HG03521 (cell line): ENCODE measurements around the gene SOHLH1.

Experiments
- ATAC-seq: cut with Tn5 transposase; IDR thresholded peaks from one replicate; pipeline ENCODE4 v1.9.1; 2021; ENCODE audit warnings: mild to moderate bottlenecking, moderate library complexity; ENCODE audit not compliant: unreplicated experiment

The SOHLH1 gene

GRCh38 chr9:135731454-135731853, 32.2 kb upstream of the SOHLH1 start:
- no peak for ATAC-seq

DNA sequence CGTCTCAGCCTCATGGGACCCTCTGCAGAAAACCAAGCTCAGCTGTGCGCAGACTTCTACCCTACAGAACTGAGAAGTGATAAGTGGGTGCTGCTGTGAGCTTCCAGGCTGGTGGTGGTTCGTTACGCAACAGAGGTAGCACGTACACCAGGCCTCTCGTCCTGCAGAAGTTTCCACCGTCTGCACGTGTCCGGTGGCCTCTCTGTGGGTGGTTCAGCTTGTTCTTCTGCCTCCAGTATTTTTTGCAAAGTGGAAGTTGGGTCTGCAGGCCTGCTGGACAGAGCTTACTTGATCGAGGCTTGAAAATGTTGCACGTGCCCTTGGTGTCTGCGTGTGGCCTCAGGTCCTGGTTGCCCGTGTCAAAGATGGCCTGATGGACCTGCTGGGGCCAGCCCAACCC, 30.2 kb upstream of the SOHLH1 start:
- ATAC-seq, result no peak

DNA sequence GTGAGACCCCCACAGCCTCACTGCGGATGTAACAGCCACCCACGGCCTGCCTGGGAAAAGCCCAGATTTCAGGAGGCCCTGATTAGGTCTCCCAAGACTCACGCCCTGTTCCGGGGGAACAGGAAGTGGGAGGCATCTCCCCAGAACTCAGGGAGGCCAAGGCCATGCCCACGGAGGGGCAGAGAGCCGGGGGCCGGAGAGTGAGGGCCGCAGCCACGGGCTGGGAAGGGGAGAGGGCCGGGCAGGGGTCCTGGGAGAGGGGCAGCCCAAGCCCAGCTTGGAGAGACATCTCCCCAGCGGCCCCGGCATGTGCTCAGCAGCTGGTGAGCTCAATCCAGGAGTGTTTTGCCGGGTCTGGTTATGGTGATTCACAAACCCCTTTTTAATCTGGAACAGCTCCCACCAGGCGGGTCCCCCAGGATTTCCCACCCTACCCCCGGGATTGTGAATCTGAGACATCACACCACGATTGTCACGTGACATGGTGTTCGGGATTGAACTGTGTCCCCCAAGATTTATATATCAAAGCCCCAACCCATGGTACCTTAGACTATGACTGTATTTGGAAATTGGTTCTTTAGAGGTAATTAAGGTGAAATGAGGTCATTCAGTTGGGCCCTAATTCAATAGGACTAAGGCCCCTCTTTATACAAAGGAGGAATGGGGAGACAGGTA, 29.3 kb upstream of the SOHLH1 start:
- no peak for ATAC-seq

- ATAC-seq, result no peak
Measured at GRCh38 chr9:135727257-135727875, 28.1 kb upstream of the SOHLH1 start.

DNA sequence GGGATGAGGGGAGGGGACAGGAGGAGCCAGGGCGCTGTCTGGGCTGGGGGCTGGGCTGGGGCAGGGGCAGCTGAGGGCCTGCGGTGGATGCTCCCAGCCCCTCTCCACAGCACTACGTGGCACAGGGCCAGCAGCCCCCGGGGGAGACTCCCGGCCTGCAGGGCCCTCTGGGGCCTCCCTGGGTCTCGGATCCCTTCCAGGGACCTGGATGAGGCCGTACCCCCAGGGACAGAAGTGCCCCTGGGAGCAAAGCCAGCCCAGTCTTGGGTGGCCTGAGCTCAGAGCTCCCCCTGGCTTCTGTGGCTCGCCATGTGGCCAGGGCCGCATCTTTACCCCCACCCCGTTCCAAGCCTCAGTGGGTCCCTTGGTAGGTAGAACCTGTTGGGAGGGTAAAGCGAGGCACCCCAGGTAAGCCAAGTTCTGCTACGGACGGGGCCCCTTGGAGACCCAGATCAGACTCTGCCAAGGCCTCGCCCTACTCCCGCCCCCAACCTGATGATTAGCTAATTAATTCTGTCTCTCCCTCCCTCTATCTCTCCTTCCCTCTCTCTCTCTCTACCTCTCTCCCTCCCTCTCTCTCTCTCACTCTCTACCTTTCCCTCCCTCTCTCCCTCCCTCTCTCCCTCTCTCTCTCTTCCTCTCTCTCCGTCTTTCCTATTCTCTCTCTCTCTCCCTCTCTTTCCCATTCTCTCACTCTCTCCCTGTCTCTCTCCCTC, 27.0 kb upstream of the SOHLH1 start:
- no peak for ATAC-seq

GRCh38 chr9:135724186-135724787, 25.0 kb upstream of the SOHLH1 start:
- no peak for ATAC-seq

DNA sequence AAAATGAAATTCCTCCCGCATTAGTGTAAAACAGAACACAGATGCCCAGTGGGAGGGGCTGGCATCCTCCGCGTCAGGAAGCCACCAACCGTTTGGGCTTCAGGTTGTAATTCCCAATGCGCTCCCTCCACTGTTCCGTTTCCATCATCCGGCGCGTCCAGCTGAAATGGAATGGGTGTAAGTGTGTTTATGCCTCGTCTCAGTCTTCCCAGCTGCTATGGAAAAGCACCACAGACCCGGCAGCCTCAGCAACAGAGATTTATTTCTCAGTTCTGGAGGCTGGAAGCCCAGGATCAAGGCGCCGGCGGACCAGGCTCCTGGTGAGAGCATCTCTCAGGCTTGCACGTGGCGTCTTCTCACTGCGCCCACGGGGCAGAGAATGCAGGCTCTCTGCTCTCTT, 23.1 kb upstream of the SOHLH1 start:
- ATAC-seq, result no peak

GRCh38 chr9:135719472-135719871, 20.2 kb upstream of the SOHLH1 start:
- ATAC-seq, result no peak

DNA sequence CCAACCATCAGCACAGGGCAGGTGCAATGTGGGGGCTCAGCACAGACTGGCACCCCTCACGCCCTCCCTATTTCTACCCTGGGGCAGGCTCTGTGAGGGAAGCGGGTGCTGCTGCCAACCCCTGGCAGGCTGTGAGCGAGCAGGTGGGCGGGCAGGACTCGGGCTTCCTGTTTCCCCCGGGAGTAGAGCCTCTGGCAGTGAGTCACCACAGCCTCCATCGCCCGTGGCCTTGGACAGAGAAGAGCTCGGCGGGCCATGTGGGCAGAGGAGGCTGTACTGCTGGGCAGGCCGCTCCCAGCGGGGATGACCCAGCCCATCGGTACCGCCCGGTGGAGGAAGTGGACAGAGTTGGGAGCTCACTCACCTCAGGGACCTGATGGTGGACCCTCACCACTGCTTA, 19.3 kb upstream of the SOHLH1 start:
- no peak for ATAC-seq

DNA sequence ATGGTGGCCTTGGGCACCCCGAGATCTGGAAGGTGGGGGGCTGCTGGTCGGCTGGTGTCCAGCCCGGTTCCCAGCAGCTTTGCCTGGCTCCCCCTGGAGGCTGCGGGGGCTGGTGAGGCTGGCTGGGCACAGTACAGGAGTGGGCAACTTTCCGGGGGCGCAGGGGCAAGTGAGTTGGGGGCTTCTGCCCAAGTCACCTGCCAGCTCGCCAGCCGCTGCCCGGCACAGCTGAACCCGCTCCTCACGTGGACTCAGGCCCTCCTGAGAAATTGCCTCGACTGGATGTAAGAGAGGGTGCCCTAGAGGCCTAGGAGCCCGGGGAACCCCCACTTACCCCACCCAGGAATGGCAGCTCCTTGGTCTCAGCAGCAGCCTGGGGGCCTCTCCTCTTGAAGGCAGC, 18.1 kb upstream of the SOHLH1 start:
- no peak for ATAC-seq

- ATAC-seq, result no peak
Measured at GRCh38 chr9:135716045-135716444, 16.8 kb upstream of the SOHLH1 start.

GRCh38 chr9:135715056-135715595, 15.8 kb upstream of the SOHLH1 start:
- no peak for ATAC-seq

DNA sequence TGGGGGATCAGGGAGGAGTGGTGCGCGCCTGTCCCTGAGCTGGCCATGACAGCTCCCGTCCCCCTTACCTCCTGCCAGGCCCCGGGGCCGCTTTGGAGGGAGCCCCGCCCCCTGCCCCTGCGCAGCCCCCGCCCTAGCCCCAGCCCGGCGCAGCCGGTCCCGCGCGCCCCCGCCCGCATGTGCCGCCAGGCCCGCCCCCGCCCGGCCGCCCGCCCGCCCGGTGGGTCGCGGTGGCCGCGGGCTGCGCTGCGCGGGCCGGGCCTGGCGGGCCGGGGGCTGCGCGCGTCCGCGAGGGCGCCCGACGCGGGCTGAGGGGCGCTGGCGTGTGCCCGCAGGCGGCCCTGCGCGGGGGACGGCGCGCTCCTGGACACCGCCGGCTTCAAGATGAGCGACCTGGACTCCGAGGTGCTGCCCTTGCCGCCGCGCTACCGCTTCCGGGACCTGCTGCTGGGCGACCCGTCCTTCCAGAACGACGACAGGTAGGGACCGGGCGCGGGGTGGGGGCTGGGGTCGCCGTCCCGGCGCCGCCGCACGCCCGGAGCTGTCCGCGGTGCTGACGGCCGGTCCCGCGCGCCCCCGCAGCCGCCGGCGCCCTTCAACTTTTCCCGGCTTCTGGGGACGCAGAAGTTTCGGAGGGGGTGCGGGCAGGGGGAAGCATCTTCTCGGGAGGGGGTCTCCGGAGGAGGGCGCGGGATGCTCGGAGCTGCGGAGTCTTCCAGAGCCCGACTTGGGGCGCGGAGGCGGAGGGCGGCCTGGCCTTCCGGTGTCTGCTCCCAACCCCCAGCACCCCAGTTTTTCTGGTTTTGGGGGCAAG, 15.2 kb upstream of the SOHLH1 start:
- ATAC-seq, result no peak

DNA sequence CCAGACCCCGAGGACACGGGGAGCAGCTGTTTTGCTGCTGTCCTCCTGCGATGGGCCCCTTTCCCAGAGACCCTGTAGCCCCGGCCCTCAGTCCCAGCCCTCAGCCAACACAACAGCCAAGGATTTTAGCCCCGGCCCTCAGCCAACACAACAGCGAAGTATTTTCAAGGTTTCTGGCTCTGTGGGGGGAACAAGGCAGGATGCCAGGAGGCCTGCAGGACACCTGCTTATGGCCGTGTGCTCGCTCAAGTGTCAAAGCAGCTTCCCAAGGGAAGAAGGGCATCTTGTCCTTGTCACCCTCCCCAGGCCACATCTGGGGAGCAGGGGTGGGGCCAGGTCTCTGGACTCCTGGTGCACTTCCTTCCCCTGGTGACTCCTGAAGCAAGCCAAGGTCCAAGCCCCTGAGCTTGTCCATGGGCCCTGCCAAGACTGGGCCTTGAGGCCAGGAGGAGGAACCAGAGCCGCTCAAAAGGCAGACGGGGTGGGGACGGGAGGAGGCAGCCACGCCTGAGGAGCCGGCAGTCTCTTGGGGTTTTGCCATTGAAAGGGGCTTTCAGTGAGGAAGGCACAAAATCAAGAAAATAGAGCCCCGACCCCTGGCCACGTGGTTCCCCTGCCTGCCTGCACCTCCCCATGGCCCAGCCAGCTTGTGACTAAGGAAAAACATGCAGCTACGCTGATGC, 13.5 kb upstream of the SOHLH1 start:
- no peak for ATAC-seq

- ATAC-seq, result no peak
Measured at GRCh38 chr9:135711881-135712280, 12.6 kb upstream of the SOHLH1 start.

DNA sequence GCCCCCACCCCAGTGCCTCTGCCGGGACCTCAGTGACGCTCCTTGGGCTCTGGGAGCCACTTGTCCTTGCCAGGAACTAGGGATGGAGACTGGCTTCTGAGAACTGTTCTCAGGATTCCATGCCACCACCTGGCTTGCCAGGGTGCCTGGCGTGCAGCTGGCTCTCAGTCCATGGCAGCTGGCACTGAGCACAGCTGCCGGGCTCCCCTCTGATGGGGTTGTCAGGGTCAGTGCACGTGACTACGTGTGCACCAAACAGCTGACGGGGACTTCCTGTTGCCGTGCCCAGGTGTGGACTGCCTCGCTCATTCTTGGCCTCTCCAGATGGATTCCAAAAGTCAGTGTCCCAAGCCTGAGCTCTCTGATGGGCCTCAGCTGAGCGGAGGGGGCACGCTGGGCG, 12.1 kb upstream of the SOHLH1 start:
- ATAC-seq, result no peak

GRCh38 chr9:135708164-135708563, 8.9 kb upstream of the SOHLH1 start:
- ATAC-seq, result no peak

DNA sequence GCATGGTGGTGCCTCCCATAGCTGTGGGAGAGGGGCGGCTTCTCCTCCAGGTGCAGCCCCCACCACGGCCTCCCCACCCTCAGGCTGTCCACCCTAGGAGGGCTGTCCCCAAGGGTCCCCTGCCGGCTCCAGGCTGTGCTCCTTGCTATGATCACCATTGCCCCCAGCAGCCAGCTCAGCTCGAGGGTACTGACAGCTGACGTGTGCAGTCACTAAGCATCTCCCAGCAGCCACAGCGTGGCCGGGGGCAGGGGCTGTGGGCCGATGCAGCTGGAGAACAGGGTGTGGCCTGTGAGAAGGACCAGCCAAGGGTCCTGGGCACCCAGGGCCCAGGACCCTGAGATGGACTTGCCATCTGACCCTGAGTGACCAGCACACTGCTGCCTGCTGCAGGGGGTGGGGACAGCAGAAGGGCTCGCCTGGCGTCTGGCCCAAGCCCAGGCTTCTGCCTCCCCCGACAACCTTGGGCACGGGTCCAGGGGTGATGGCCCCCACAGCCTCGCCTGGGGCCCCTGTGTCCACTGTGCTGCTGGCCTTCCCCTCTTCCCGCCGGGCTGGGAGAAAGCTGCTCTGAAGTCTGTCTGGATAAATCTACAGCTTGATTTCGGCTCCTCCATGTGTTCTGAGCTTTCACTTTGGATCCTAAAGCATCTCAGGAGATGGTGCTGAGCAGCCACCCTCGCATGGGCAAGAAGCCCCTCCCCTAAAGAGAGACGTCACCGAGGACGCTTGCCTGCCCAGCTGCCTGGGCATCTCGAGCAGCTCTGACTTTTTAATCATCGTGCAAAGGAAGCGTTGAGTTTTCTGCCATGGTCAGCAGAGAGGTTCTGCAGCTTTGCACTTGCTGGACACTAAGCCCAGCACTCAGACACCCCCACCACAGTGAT, 8.2 kb upstream of the SOHLH1 start:
- no peak for ATAC-seq

DNA sequence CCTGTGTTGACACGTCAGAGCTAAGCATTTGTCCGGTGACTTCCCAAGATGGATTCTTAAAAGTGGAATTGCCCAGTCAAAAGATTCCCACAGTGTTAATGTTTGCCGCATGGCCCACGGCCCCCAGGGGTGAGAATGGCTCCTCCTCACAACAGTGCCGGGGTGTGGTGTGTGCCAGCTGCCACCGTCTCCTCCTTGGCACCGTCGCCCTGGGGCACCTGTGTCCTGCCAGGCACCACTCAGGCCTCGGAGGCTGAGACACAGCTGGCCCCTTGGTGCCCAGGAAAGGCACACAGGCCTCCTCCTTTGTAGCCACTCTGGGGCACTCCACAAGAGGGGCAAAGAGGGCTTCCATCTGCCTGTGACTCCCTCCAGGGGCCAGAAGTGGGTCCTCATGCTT, 7.0 kb upstream of the SOHLH1 start:
- ATAC-seq, result no peak
